IMR-90 (cell line): Measurements from ENCODE around the gene PIRT. TPM values are rescaled to one million over a fixed set of nuclear protein-coding genes. Genes with fewer than 3 reads are reported as not detected.

Source experiments
- ATAC-seq: fragments of 200-7000 bp; cut with Tn5 transposase; 2 replicates; pipeline ENCODE4 v1.9.1; 2020; ENCODE audit warnings: low read depth, mild to moderate bottlenecking, moderate library complexity
- BruUV-seq: library from RNA; stranded (reverse); fragments of 400-500 nt; replicated peaks from 2 replicates; lab custom pipeline; 2021; lab: Mats Ljungman, UMichigan
- CTCF ChIA-PET: fragments of 300-600 bp; formaldehyde crosslinking; extraction: SDS; loops from one replicate; lab custom pipeline; 2021; ENCODE audit warnings: antibody characterized with exemption; lab: Yijun Ruan, JAX
- POLR2A ChIA-PET: fragments of 300-600 bp; sonication (Branson Sonifier 250); formaldehyde crosslinking; loops from one replicate; lab custom pipeline; 2022; ENCODE audit warnings: antibody characterized with exemption; ENCODE audit not compliant: unreplicated experiment; lab: Charles Lee
- DNase-seq: peaks from one replicate; pipeline ENCODE4 v3.0.0; 2013
- H2AFZ ChIP-seq: replicated peaks from 2 replicates; pipeline ENCODE3; 2013; ENCODE audit warnings: low read length, mild to moderate bottlenecking; ENCODE audit not compliant: poor library complexity
- H2AK5ac ChIP-seq: 2 replicates; pipeline ENCODE4 v1.6.1; 2013; ENCODE audit warnings: low read depth, low read length, inconsistent platforms
- H2AK9ac ChIP-seq: replicated peaks from 2 replicates; pipeline ENCODE3; 2013; ENCODE audit warnings: mild to moderate bottlenecking, low read depth, low read length, moderate library complexity; ENCODE audit not compliant: poor library complexity
- H2BK120ac ChIP-seq: 2 replicates; pipeline ENCODE4 v1.6.1; 2013; ENCODE audit warnings: low read depth, low read length, inconsistent platforms
- H2BK15ac ChIP-seq: 3 replicates; pipeline ENCODE4 v1.6.1; 2013; ENCODE audit warnings: low read depth, low read length, inconsistent platforms
- H2BK20ac ChIP-seq: 2 replicates; pipeline ENCODE4 v1.6.1; 2013; ENCODE audit warnings: low read depth, mild to moderate bottlenecking, inconsistent platforms, low read length, moderate library complexity
- H2BK5ac ChIP-seq: 2 replicates; pipeline ENCODE4 v1.6.1; 2013; ENCODE audit warnings: mild to moderate bottlenecking, low read depth, low read length, inconsistent platforms; ENCODE audit not compliant: poor library complexity, severe bottlenecking
- H3K14ac ChIP-seq: replicated peaks from 2 replicates; pipeline ENCODE4 v1.6.1; 2013; ENCODE audit warnings: low read depth, low read length, inconsistent platforms
- H3K18ac ChIP-seq: 2 replicates; pipeline ENCODE4 v1.6.1; 2013; ENCODE audit warnings: low read depth, low read length, control low read depth
- H3K23ac ChIP-seq: 2 replicates; pipeline ENCODE4 v1.6.1; 2013; ENCODE audit warnings: low read depth, low read length, inconsistent platforms
- H3K27ac ChIP-seq: 2 replicates; pipeline ENCODE4 v1.5.1; 2013; ENCODE audit warnings: mild to moderate bottlenecking, control low read depth, low read length; ENCODE audit not compliant: insufficient read depth
- H3K27me3 ChIP-seq: 2 replicates; pipeline ENCODE4 v1.6.1; 2013; ENCODE audit warnings: low read length; ENCODE audit not compliant: control insufficient read depth, insufficient read depth
- H3K36me3 ChIP-seq: 2 replicates; pipeline ENCODE4 v1.6.1; 2013; ENCODE audit warnings: low read length, mixed read lengths; ENCODE audit not compliant: control insufficient read depth, insufficient read depth
- H3K4ac ChIP-seq: 2 replicates; pipeline ENCODE4 v1.6.1; 2013; ENCODE audit warnings: low read depth, low read length, inconsistent platforms
- H3K4me1 ChIP-seq: 2 replicates; pipeline ENCODE4 v1.6.1; 2013; ENCODE audit warnings: low read length, mixed read lengths; ENCODE audit not compliant: control insufficient read depth, insufficient read depth
- H3K4me2 ChIP-seq: 2 replicates; pipeline ENCODE4 v1.6.1; 2013; ENCODE audit warnings: low read depth, mild to moderate bottlenecking, control low read depth, low read length, moderate library complexity
- H3K4me3 ChIP-seq: 2 replicates; pipeline ENCODE4 v1.5.1; 2013; ENCODE audit warnings: low read depth, mild to moderate bottlenecking, control low read depth, low read length, moderate library complexity; ENCODE audit not compliant: insufficient read depth
- H3K56ac ChIP-seq: 2 replicates; pipeline ENCODE4 v1.6.1; 2013; ENCODE audit warnings: low read length, inconsistent platforms; ENCODE audit not compliant: insufficient read depth; ENCODE audit errors: extremely low read depth
- H3K79me1 ChIP-seq, 2 experiments: 2 replicates each; pipeline ENCODE4 v1.6.1; 2013; ENCODE audit warnings: low read length in 2 of 2, inconsistent platforms in 1 of 2, low read depth in 1 of 2
- H3K9ac ChIP-seq: 2 replicates; pipeline ENCODE4 v1.6.1; 2013; ENCODE audit warnings: low read depth, low read length, control low read depth
- H3K9me1 ChIP-seq: 2 replicates; pipeline ENCODE4 v1.6.1; 2013; ENCODE audit warnings: low read length, inconsistent platforms; ENCODE audit not compliant: insufficient read depth
- H3K9me3 ChIP-seq: 2 replicates; pipeline ENCODE4 v1.6.1; 2013; ENCODE audit warnings: low read length; ENCODE audit not compliant: control insufficient read depth, insufficient read depth
- H4K20me1 ChIP-seq: 2 replicates; pipeline ENCODE4 v1.6.1; 2013; ENCODE audit warnings: low read length, inconsistent platforms; ENCODE audit not compliant: insufficient read depth
- H4K5ac ChIP-seq: 2 replicates; pipeline ENCODE4 v1.6.1; 2013; ENCODE audit warnings: mild to moderate bottlenecking, low read depth, low read length, control low read depth
- H4K8ac ChIP-seq, 2 experiments: 2 replicates each; pipeline ENCODE4 v1.6.1; 2013; ENCODE audit warnings: low read depth in 2 of 2, low read length in 2 of 2, control low read depth in 1 of 2, inconsistent platforms in 1 of 2
- H4K91ac ChIP-seq: 2 replicates; pipeline ENCODE4 v1.6.1; 2013; ENCODE audit warnings: low read depth, low read length, inconsistent platforms; ENCODE audit not compliant: insufficient read depth
- CHD1 ChIP-seq: IDR thresholded peaks from 2 replicates; pipeline ENCODE4 v1.6.1; 2012; ENCODE audit warnings: low read depth, low read length, improper control_type of control experiment
- RAD21 ChIP-seq: IDR thresholded peaks from 2 replicates; pipeline ENCODE4 v1.6.1; 2012; ENCODE audit warnings: low read length, improper control_type of control experiment
- SMC3 ChIP-seq: fragments of 150-350 bp; IDR thresholded peaks from 2 replicates; pipeline ENCODE4 v1.6.1; 2016; ENCODE audit warnings: low read depth, mild to moderate bottlenecking, antibody characterized with exemption, low read length, moderate library complexity
- WGBS, 2 experiments: methylation state at CpG; one replicate each; pipeline versions ENCODE4 v1.1.5 to v1.1.7; 2013; ENCODE audit warnings: missing lambda C conversion rate in 2 of 2; ENCODE audit not compliant: insufficient read length in 1 of 2; ENCODE audit errors: extremely low coverage in 2 of 2; 5-methylcytosine and 5-hydroxymethylcytosine counted together
- dilution Hi-C: fragments of 300-500 bp; cut with HindIII; formaldehyde crosslinking; loops from one replicate; pipeline ENCODE4 v1.14.3; 2018; ENCODE audit warnings: low sequenced_read_pairs; ENCODE audit not compliant: unreplicated experiment
- in situ Hi-C: fragments of 300-500 bp; cut with MboI; formaldehyde crosslinking; loops from 3 replicates; pipeline ENCODE4 v1.14.3; 2019; ENCODE audit warnings: low sequenced_read_pairs, inconsistent platforms, mixed read lengths
- intact Hi-C: fragments of 100-400 bp; cut with micrococcal nuclease; formaldehyde crosslinking; loops from 2 replicates; pipeline ENCODE4 v1.10.0; 2022
- polyA plus RNA-seq, 3 experiments: library from polyadenylated mRNA; depleted of rRNA; stranded (reverse); fragments of >200 nt; gene quantifications; 2 replicates each; pipeline ENCODE4 v1.2.3, GENCODE V29; 2012; ENCODE audit warnings: low replicate concordance in 1 of 3
- total RNA-seq: library from RNA; depleted of rRNA; stranded (reverse); fragments of >200 nt; gene quantifications from 2 replicates; pipeline ENCODE4 v1.2.3, GENCODE V29; 2012
- TF ChIP-seq, protein P1 (sequence below): conservative IDR thresholded peaks from 2 replicates; pipeline ENCODE4 v1.5.1; 2012; ENCODE audit warnings: mild to moderate bottlenecking, low read depth, low read length, improper control_type of control experiment
- TF ChIP-seq, protein P2 (sequence below): fragments of 150-350 bp; IDR thresholded peaks from 2 replicates; pipeline ENCODE4 v1.6.1; 2016; ENCODE audit warnings: low read depth, mild to moderate bottlenecking, low read length, moderate library complexity, borderline replicate concordance

The PIRT gene
- total and polyA plus RNA-seq, 2 of the 4 experiments (the other 2 are of a cell fraction): not detected

DNA sequence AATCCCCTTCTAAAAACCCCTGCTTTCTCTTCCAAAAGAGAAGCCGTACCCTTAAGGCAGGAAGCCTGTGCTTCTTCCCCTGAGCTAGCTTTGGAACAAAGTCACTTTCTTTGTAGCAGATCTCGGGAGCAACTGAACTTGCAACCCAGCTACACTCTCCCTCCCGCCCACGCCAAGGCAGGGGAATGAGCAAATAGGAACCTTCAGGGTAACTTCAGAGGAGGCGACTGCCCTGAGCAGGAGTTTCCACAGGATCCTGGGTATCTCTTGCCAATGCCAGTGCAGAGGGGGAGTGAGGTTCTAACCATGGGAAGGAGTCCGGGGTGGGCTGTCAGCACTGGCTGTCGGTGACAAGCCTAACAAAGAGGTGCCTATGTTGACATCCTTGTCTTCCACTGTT lies 5.9 kb upstream of the PIRT start:
- Histone ChIP-seq H2AK9ac (no peak overlapping the region), H4K20me1 (no peaks in the 10 kb centered on the region), H2AK5ac (no peak overlapping the region), H2BK5ac (no peak overlapping the region), H3K27me3 (peaks cover 2% of the 10 kb centered on the region; the same call in 1 of the 2 replicates), H3K9ac (no peak overlapping the region), H4K8ac (no peak overlapping the region), H2AFZ (no peak overlapping the region), H2BK120ac (no peak overlapping the region), H2BK15ac (no peak overlapping the region), H4K91ac (no peak overlapping the region), H3K79me1 (no peaks in the 10 kb centered on the region), H3K23ac (no peak overlapping the region), H4K5ac (no peak overlapping the region), H3K56ac (no peak overlapping the region), H3K4me3 (no peak overlapping the region), H2BK20ac (no peak overlapping the region), H3K4me2 (no peak overlapping the region), H3K14ac (no peak overlapping the region), H3K4me1 (no peaks in the 10 kb centered on the region), H3K36me3 (no peaks in the 10 kb centered on the region), H3K27ac (no peak overlapping the region), H3K18ac (no peak overlapping the region), H3K9me3 (no peaks in the 10 kb centered on the region), H3K9me1 (no peaks in the 10 kb centered on the region), H3K4ac (no peak overlapping the region)
- in situ Hi-C loops: loop anchor here (5.0 kb wide), 1 partner anchor 197 kb away; no protein-coding TSS in a partner anchor
- ChIA-PET POLR2A (no interaction called here), CTCF (interaction anchor here (1.1 to 2.0 kb wide), 2 partner anchors 90 to 107 kb away, joined by 3 to 16 read pairs; no protein-coding TSS in a partner anchor)
- TF ChIP-seq, protein P1, sequence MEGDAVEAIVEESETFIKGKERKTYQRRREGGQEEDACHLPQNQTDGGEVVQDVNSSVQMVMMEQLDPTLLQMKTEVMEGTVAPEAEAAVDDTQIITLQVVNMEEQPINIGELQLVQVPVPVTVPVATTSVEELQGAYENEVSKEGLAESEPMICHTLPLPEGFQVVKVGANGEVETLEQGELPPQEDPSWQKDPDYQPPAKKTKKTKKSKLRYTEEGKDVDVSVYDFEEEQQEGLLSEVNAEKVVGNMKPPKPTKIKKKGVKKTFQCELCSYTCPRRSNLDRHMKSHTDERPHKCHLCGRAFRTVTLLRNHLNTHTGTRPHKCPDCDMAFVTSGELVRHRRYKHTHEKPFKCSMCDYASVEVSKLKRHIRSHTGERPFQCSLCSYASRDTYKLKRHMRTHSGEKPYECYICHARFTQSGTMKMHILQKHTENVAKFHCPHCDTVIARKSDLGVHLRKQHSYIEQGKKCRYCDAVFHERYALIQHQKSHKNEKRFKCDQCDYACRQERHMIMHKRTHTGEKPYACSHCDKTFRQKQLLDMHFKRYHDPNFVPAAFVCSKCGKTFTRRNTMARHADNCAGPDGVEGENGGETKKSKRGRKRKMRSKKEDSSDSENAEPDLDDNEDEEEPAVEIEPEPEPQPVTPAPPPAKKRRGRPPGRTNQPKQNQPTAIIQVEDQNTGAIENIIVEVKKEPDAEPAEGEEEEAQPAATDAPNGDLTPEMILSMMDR: no peak
- TF ChIP-seq, protein P2, sequence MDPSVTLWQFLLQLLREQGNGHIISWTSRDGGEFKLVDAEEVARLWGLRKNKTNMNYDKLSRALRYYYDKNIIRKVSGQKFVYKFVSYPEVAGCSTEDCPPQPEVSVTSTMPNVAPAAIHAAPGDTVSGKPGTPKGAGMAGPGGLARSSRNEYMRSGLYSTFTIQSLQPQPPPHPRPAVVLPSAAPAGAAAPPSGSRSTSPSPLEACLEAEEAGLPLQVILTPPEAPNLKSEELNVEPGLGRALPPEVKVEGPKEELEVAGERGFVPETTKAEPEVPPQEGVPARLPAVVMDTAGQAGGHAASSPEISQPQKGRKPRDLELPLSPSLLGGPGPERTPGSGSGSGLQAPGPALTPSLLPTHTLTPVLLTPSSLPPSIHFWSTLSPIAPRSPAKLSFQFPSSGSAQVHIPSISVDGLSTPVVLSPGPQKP: no peak
- TF ChIP-seq SMC3 (no peak), RAD21 (no peak), CHD1 (no peak)
- intact Hi-C loops: no loop called here
- dilution Hi-C loops: no loop called here
- no TSS peak for BruUV-seq
- ATAC-seq: no peak
- WGBS, 2 experiments: no CpG with 5 or more reads among the region's 7 CpGs
- DNase-seq: no peak
